H9 (cell line): ENCODE results near the gene NUDT21. TPM values are rescaled to one million over a fixed set of nuclear protein-coding genes. Genes with fewer than 3 reads are reported as not detected.
A peak's percentile ranks its signal among the peaks of the same experiment; 100 is the strongest.

ENCODE experiments used
- DNase-seq: peaks from one replicate; pipeline ENCODE4 v3.0.0-alpha.2; 2017
- H2AFZ ChIP-seq: one replicate; pipeline ENCODE4 v1.6.1; 2013; ENCODE audit warnings: mild to moderate bottlenecking, low read length, control low read depth, moderate library complexity
- H2AK5ac ChIP-seq: 2 replicates; pipeline ENCODE4 v1.6.1; 2013; ENCODE audit warnings: low read length, control low read depth, mixed read lengths; ENCODE audit not compliant: insufficient read length
- H2BK120ac ChIP-seq: one replicate; pipeline ENCODE4 v1.6.1; 2013; ENCODE audit warnings: low read depth, mild to moderate bottlenecking, low read length, control low read depth, inconsistent platforms; ENCODE audit not compliant: poor library complexity, severe bottlenecking
- H2BK12ac ChIP-seq: 2 replicates; pipeline ENCODE4 v1.6.1; 2013; ENCODE audit warnings: low read length, control low read depth, mixed read lengths, low read depth; ENCODE audit not compliant: insufficient read length
- H2BK15ac ChIP-seq: 2 replicates; pipeline ENCODE4 v1.6.1; 2013; ENCODE audit warnings: low read depth, low read length, control low read depth
- H2BK20ac ChIP-seq: one replicate; pipeline ENCODE4 v1.6.1; 2013; ENCODE audit warnings: low read depth, mild to moderate bottlenecking, low read length, control low read depth, inconsistent platforms; ENCODE audit not compliant: poor library complexity, severe bottlenecking
- H2BK5ac ChIP-seq: 2 replicates; pipeline ENCODE4 v1.6.1; 2013; ENCODE audit warnings: low read length, control low read depth, mixed read lengths; ENCODE audit not compliant: insufficient read length
- H3K14ac ChIP-seq: 2 replicates; pipeline ENCODE4 v1.6.1; 2013; ENCODE audit warnings: low read length, control low read depth; ENCODE audit not compliant: insufficient read depth
- H3K18ac ChIP-seq: 2 replicates; pipeline ENCODE4 v1.6.1; 2013; ENCODE audit warnings: low read depth, mild to moderate bottlenecking, mixed read lengths, low read length, control low read depth; ENCODE audit not compliant: insufficient read length
- H3K23ac ChIP-seq: 2 replicates; pipeline ENCODE4 v1.6.1; 2013; ENCODE audit warnings: low read length, control low read depth, mixed read lengths, low read depth; ENCODE audit not compliant: insufficient read length
- H3K23me2 ChIP-seq: 2 replicates; pipeline ENCODE4 v1.6.1; 2013; ENCODE audit warnings: low read depth, mild to moderate bottlenecking, mixed read lengths, low read length, control low read depth; ENCODE audit not compliant: insufficient read length, poor library complexity, severe bottlenecking
- H3K27ac ChIP-seq: 2 replicates; pipeline ENCODE4 v1.5.1; 2013; ENCODE audit warnings: low read length, control low read depth, mixed read lengths, low read depth; ENCODE audit not compliant: insufficient read length
- H3K27me3 ChIP-seq: 2 replicates; pipeline ENCODE4 v1.6.1; 2013; ENCODE audit warnings: low read length, control low read depth, inconsistent platforms; ENCODE audit not compliant: insufficient read depth
- H3K4ac ChIP-seq: 2 replicates; pipeline ENCODE4 v1.6.1; 2013; ENCODE audit warnings: low read depth, mild to moderate bottlenecking, control low read depth, inconsistent platforms, low read length, moderate library complexity
- H3K4me1 ChIP-seq: 2 replicates; pipeline ENCODE4 v1.6.1; 2013; ENCODE audit warnings: low read length, control low read depth, inconsistent platforms; ENCODE audit not compliant: insufficient read depth
- H3K4me2 ChIP-seq: 2 replicates; pipeline ENCODE4 v1.6.1; 2013; ENCODE audit warnings: low read length, control low read depth, mixed read lengths; ENCODE audit not compliant: insufficient read length, insufficient read depth
- H3K56ac ChIP-seq: 2 replicates; pipeline ENCODE4 v1.6.1; 2013; ENCODE audit warnings: low read depth, mild to moderate bottlenecking, mixed read lengths, low read length, control low read depth; ENCODE audit not compliant: insufficient read length
- H3K79me1 ChIP-seq: 2 replicates; pipeline ENCODE4 v1.6.1; 2013; ENCODE audit warnings: low read depth, mild to moderate bottlenecking, moderate library complexity, low read length, control low read depth, inconsistent platforms; ENCODE audit not compliant: insufficient read depth, poor library complexity, severe bottlenecking
- H3K79me2 ChIP-seq: 2 replicates; pipeline ENCODE4 v1.6.1; 2013; ENCODE audit warnings: low read length, control low read depth, inconsistent platforms; ENCODE audit not compliant: insufficient read depth
- H3K9ac ChIP-seq: 2 replicates; pipeline ENCODE4 v1.6.1; 2013; ENCODE audit warnings: low read length, control low read depth, mixed read lengths; ENCODE audit not compliant: insufficient read length; ENCODE audit errors: extremely low read depth
- H3K9me3 ChIP-seq: one replicate; pipeline ENCODE4 v1.6.1; 2013; ENCODE audit warnings: low read depth, low read length, inconsistent platforms; ENCODE audit not compliant: control insufficient read depth
- H3T11ph ChIP-seq: one replicate; pipeline ENCODE4 v1.6.1; 2013; ENCODE audit warnings: mild to moderate bottlenecking, low read length, control low read depth, inconsistent platforms
- H4K20me1 ChIP-seq: one replicate; pipeline ENCODE4 v1.6.1; 2013; ENCODE audit not compliant: control insufficient read depth, insufficient read length, insufficient read depth
- H4K5ac ChIP-seq: 2 replicates; pipeline ENCODE4 v1.6.1; 2013; ENCODE audit warnings: low read depth, mild to moderate bottlenecking, mixed read lengths, low read length, control low read depth; ENCODE audit not compliant: insufficient read length
- H4K8ac ChIP-seq: replicated peaks from 2 replicates; pipeline ENCODE4 v1.6.1; 2013; ENCODE audit warnings: low read length, control low read depth, mixed read lengths, low read depth; ENCODE audit not compliant: insufficient read length
- H4K91ac ChIP-seq: 2 replicates; pipeline ENCODE4 v1.6.1; 2013; ENCODE audit warnings: low read depth, mild to moderate bottlenecking, moderate library complexity, mixed read lengths, low read length, control low read depth; ENCODE audit not compliant: insufficient read length
- H3K27ac Mint-ChIP-seq, 3 experiments: 2 replicates in 2 of 3; 3 replicates in 1 of 3; pipeline ENCODE4 v1.8.0; 2020 to 2021; ENCODE audit warnings: mixed read lengths in 3 of 3, mild to moderate bottlenecking in 1 of 3, moderate library complexity in 1 of 3
- H3K27me3 Mint-ChIP-seq: 2 replicates; pipeline ENCODE4 v1.8.0; 2021; ENCODE audit warnings: low read depth, mild to moderate bottlenecking, moderate library complexity, mixed read lengths
- H3K36me3 Mint-ChIP-seq, 3 experiments: 2 replicates in 2 of 3; 3 replicates in 1 of 3; pipeline ENCODE4 v1.8.0; 2020 to 2021; ENCODE audit warnings: low read depth in 3 of 3, mixed read lengths in 3 of 3; ENCODE audit not compliant: insufficient read depth in 1 of 3
- H3K4me1 Mint-ChIP-seq, 2 experiments: 2 replicates each; pipeline ENCODE4 v1.8.0; 2020; ENCODE audit warnings: mixed read lengths in 2 of 2
- H3K4me3 Mint-ChIP-seq, 2 experiments: 2 replicates in 1 of 2; 3 replicates in 1 of 2; pipeline ENCODE4 v1.8.0; 2020 to 2021; ENCODE audit warnings: mild to moderate bottlenecking in 2 of 2, mixed read lengths in 2 of 2, moderate library complexity in 1 of 2
- H3K9me3 Mint-ChIP-seq, 2 experiments: 2 replicates in 1 of 2; 3 replicates in 1 of 2; pipeline ENCODE4 v1.8.0; 2020; ENCODE audit warnings: mild to moderate bottlenecking in 2 of 2, mixed read lengths in 2 of 2, moderate library complexity in 1 of 2
- WGBS: extraction: QIAGEN DNeasy Blood & Tissue Kit; methylation state at CpG from one replicate; pipeline ENCODE4 v1.1.7; 2013; ENCODE audit warnings: missing lambda C conversion rate, low lambda C conversion rate, mixed read lengths; ENCODE audit not compliant: insufficient read length; ENCODE audit errors: extremely low coverage; 5-methylcytosine and 5-hydroxymethylcytosine counted together
- total RNA-seq: library from RNA; stranded (reverse); gene quantifications from 2 replicates; pipeline ENCODE4 v1.2.1, GENCODE V29; 2021
- TF ChIP-seq, protein P1 (sequence below): fragments of 200-600 bp; sonication (generic); conservative IDR thresholded peaks from 3 replicates; pipeline ENCODE4 v1.8.0; 2021; ENCODE audit warnings: antibody characterized with exemption, mild to moderate bottlenecking

NUDT21 gene
- total RNA-seq, 1 experiment from 2014 or later, result 276 TPM

DNA sequence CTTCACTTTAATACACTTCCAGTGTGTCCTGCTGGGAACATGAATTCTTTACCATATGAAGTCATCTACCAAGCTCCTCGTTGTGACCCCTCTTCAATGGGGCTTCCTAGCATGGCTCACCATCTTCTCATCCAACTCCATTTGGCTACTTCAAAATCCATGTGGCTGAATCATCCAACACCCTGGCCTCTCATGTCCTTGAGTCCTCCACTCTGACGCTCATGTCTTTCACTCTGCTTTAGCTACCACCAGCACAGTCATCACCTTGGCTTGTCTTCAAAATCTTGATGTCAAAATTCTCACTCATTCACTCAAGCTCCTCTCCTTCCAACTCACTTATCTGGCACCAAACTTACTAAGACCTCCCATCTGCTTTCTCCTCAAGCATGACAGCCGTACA is 61.6 kb downstream of the NUDT21 start:
- no peak overlapping the region for H2BK120ac ChIP-seq
- no peaks in the 10 kb centered on the region for H3K27me3 ChIP-seq
- WGBS, result no CpG with 5 or more reads among the region's 3 CpGs
- H3K27me3 Mint-ChIP-seq, result peaks cover 2% of the 10 kb centered on the region; the same call in 1 of the 2 replicates
- no peak overlapping the region for H4K5ac ChIP-seq
- no peak overlapping the region for H2BK5ac ChIP-seq
- H3K9ac ChIP-seq, result no peak overlapping the region
- no peaks in the 10 kb centered on the region for H3K23me2 ChIP-seq
- no peaks in the 10 kb centered on the region for H4K20me1 ChIP-seq
- H3K9me3 ChIP-seq, result no peaks in the 10 kb centered on the region
- no peak overlapping the region for H3K27ac ChIP-seq
- no peak overlapping the region for H3K18ac ChIP-seq
- H3K36me3 Mint-ChIP-seq, result peaks cover 45 to 66% (median 64%) of the 10 kb centered on the region in 3 experiments
- no peak for DNase-seq
- TF ChIP-seq, protein P1, sequence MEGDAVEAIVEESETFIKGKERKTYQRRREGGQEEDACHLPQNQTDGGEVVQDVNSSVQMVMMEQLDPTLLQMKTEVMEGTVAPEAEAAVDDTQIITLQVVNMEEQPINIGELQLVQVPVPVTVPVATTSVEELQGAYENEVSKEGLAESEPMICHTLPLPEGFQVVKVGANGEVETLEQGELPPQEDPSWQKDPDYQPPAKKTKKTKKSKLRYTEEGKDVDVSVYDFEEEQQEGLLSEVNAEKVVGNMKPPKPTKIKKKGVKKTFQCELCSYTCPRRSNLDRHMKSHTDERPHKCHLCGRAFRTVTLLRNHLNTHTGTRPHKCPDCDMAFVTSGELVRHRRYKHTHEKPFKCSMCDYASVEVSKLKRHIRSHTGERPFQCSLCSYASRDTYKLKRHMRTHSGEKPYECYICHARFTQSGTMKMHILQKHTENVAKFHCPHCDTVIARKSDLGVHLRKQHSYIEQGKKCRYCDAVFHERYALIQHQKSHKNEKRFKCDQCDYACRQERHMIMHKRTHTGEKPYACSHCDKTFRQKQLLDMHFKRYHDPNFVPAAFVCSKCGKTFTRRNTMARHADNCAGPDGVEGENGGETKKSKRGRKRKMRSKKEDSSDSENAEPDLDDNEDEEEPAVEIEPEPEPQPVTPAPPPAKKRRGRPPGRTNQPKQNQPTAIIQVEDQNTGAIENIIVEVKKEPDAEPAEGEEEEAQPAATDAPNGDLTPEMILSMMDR, result no peak
- H4K8ac ChIP-seq, result no peak overlapping the region
- H2BK12ac ChIP-seq, result no peak overlapping the region
- no peak overlapping the region for H3K4ac ChIP-seq
- no peak overlapping the region for H3K23ac ChIP-seq
- H3K79me2 ChIP-seq, result no peaks in the 10 kb centered on the region
- no peak overlapping the region for H3K4me2 ChIP-seq
- H3K79me1 ChIP-seq, result no peaks in the 10 kb centered on the region
- no peak overlapping the region for H3K14ac ChIP-seq
- H2AK5ac ChIP-seq, result no peak overlapping the region
- no peak overlapping the region for H3T11ph ChIP-seq
- no peak overlapping the region for H4K91ac ChIP-seq
- peak overlapping the region in 1 of 3 experiments; percentile 2; a peak in 1 of 7 replicates for H3K27ac Mint-ChIP-seq
- no peak overlapping the region for H2BK20ac ChIP-seq
- H3K4me1 ChIP-seq, result no peaks in the 10 kb centered on the region
- H3K4me1 Mint-ChIP-seq, result no peaks in the 10 kb centered on the region
- no peak overlapping the region for H3K4me3 Mint-ChIP-seq
- no peak overlapping the region for H3K56ac ChIP-seq
- H2AFZ ChIP-seq, result no peak overlapping the region
- peaks cover 10 to 14% of the 10 kb centered on the region in 2 experiments for H3K9me3 Mint-ChIP-seq
- no peak overlapping the region for H2BK15ac ChIP-seq
